COLO668 (cell line): ENCODE data around the gene RHEB.

Source experiments
- DNase-seq: peaks from one replicate; lab custom pipeline; 2025; ENCODE audit not compliant: unreplicated experiment; lab: John Stamatoyannopoulos, UW

RHEB gene

GRCh38 chr7:151433721-151434400 lies 85.8 kb downstream of the RHEB start:
- DNase-seq: no peak

GRCh38 chr7:151432658-151433521 lies 86.8 kb downstream of the RHEB start:
- DNase-seq: no peak

- DNase-seq: no peak
These were observed 87.9 kb downstream of the RHEB start for GRCh38 chr7:151431768-151432311.

- no peak for DNase-seq
These were observed 88.4 kb downstream of the RHEB start for GRCh38 chr7:151431281-151431767.

- DNase-seq: no peak
These were observed 89.1 kb downstream of the RHEB start for GRCh38 chr7:151430391-151431205.

- peak; percentile 70 for DNase-seq
These were observed 89.9 kb downstream of the RHEB start for GRCh38 chr7:151429560-151430331.

GRCh38 chr7:151429237-151429559 lies 90.5 kb downstream of the RHEB start:
- DNase-seq: no peak

- no peak for DNase-seq
These were observed 91.1 kb downstream of the RHEB start for GRCh38 chr7:151428378-151429236.

GRCh38 chr7:151427705-151428377 lies 91.9 kb downstream of the RHEB start:
- DNase-seq: no peak

- DNase-seq: no peak
These were observed 92.6 kb downstream of the RHEB start for GRCh38 chr7:151426904-151427704.

GRCh38 chr7:151426441-151426903 lies 93.2 kb downstream of the RHEB start:
- DNase-seq: no peak

- DNase-seq: no peak
These were observed 93.8 kb downstream of the RHEB start for GRCh38 chr7:151425670-151426440.

- DNase-seq: no peak
These were observed 94.9 kb downstream of the RHEB start for GRCh38 chr7:151424799-151425198.

- DNase-seq: no peak
These were observed 95.8 kb downstream of the RHEB start for GRCh38 chr7:151423936-151424335.

GRCh38 chr7:151423226-151423625 lies 96.5 kb downstream of the RHEB start:
- no peak for DNase-seq

- DNase-seq: no peak
These were observed 97.5 kb downstream of the RHEB start for GRCh38 chr7:151422212-151422611.

GRCh38 chr7:151420144-151420543 lies 99.6 kb downstream of the RHEB start:
- no peak for DNase-seq
